Gastroesophageal sphincter (tissue), 4 donors: ENCODE results near the gene MRPS15. TPM values are rescaled to one million over a fixed set of nuclear protein-coding genes. Genes with fewer than 3 reads are reported as not detected.

ENCODE experiments used
- ATAC-seq: fragments of 150-250 bp; one replicate; pipeline ENCODE4 v1.9.1; 2016; ENCODE audit warnings: mild to moderate bottlenecking, moderate library complexity
- H3K27ac ChIP-seq, 4 donors: fragments of 200-600 bp; sonication (generic) in 3 of 4; 1 replicate in 3 of 4; 2 replicates in 1 of 4; pipeline ENCODE4 v1.5.1; 2016 to 2019
- H3K27me3 ChIP-seq: fragments of 200-600 bp; sonication (generic); one replicate; pipeline ENCODE4 v1.5.1; 2019
- H3K36me3 ChIP-seq, 2 donors: fragments of 200-600 bp; sonication (generic); one replicate each; pipeline ENCODE4 v1.5.1; 2019; ENCODE audit warnings: control low read depth in 1 of 2
- H3K4me1 ChIP-seq, 3 donors: fragments of 200-600 bp; sonication (generic); 1 replicate in 2 of 3; 2 replicates in 1 of 3; pipeline ENCODE4 v1.5.1; 2016 to 2019; ENCODE audit warnings: control low read depth in 2 of 3
- H3K4me3 ChIP-seq, 2 donors: fragments of 200-600 bp; sonication (generic); one replicate each; pipeline ENCODE4 v1.5.1; 2019; ENCODE audit warnings: mild to moderate bottlenecking in 1 of 2, moderate library complexity in 1 of 2
- H3K9me3 ChIP-seq, 3 donors: fragments of 200-600 bp; sonication (generic); one replicate each; pipeline ENCODE4 v1.5.1; 2017 to 2019; ENCODE audit warnings: control low read depth in 2 of 3
- EP300 ChIP-seq: sonication (generic); formaldehyde crosslinking; IDR thresholded peaks from one replicate; pipeline ENCODE4 v1.6.1; 2017; ENCODE audit warnings: antibody characterized with exemption, mild to moderate bottlenecking
- POLR2A ChIP-seq, 2 donors: fragments of 450-650 bp; IDR thresholded peaks; one replicate each; pipeline ENCODE4 v1.6.1; 2017; ENCODE audit warnings: antibody characterized with exemption in 2 of 2, mild to moderate bottlenecking in 2 of 2, moderate library complexity in 1 of 2
- POLR2AphosphoS5 ChIP-seq: sonication (generic); formaldehyde crosslinking; IDR thresholded peaks from one replicate; pipeline ENCODE4 v1.6.1; 2017; ENCODE audit warnings: antibody characterized with exemption
- WGBS, 2 donors: methylation state at CpG; one replicate each; pipeline ENCODE4 v1.1.5; 2018; ENCODE audit warnings: low coverage in 1 of 2; 5-methylcytosine and 5-hydroxymethylcytosine counted together
- small RNA-seq, 4 donors: library from RNA; depleted of rRNA; stranded (forward); fragments of <200 nt; gene quantifications; one replicate each; pipeline ENCODE3, GENCODE V24; 2016
- total RNA-seq, 4 donors: library from RNA; depleted of rRNA; stranded (reverse); fragments of >200 nt; gene quantifications; one replicate each; pipeline ENCODE4 v1.1.0, GENCODE V29; 2016
- TF ChIP-seq, protein P1 (sequence below), 4 experiments: fragments of 200-600 bp in 2 of 4; fragments of 450-650 bp in 2 of 4; sonication (generic) in 1 of 4; IDR thresholded peaks; one replicate each; pipeline ENCODE4 v1.5.1; 2017 to 2019; ENCODE audit warnings: antibody characterized with exemption in 4 of 4, mild to moderate bottlenecking in 2 of 4, moderate library complexity in 2 of 4

The MRPS15 gene
- total RNA-seq, 4 donors from 2014 or later = 52.6 to 68.5 (median 61.3) TPM

DNA sequence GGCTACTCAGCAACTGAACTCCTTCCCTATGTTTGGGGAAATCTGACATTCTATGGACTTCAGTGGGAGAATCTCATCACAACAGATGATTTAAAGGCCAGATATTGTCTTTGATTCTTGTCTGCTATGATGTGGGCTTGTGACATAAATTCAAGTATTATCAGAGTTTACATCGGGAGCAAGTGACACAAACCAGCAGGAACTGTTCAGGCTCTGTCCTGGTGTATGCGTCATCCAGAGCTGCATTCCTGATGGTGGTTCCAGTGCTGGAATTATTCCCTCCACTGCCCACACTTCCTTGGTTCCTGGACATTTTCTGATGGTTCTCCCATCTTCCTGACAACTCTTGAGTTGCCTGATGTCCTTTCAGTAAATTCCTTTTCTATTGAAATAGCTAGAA lies 55.7 kb downstream of the MRPS15 start:
- no peak for TF ChIP-seq EP300
- no peak for TF ChIP-seq POLR2A (IDR thresholded peaks at IDR 0.05)
- no peak for TF ChIP-seq POLR2AphosphoS5
- TF ChIP-seq, protein P1, sequence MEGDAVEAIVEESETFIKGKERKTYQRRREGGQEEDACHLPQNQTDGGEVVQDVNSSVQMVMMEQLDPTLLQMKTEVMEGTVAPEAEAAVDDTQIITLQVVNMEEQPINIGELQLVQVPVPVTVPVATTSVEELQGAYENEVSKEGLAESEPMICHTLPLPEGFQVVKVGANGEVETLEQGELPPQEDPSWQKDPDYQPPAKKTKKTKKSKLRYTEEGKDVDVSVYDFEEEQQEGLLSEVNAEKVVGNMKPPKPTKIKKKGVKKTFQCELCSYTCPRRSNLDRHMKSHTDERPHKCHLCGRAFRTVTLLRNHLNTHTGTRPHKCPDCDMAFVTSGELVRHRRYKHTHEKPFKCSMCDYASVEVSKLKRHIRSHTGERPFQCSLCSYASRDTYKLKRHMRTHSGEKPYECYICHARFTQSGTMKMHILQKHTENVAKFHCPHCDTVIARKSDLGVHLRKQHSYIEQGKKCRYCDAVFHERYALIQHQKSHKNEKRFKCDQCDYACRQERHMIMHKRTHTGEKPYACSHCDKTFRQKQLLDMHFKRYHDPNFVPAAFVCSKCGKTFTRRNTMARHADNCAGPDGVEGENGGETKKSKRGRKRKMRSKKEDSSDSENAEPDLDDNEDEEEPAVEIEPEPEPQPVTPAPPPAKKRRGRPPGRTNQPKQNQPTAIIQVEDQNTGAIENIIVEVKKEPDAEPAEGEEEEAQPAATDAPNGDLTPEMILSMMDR (IDR thresholded peaks at IDR 0.05) = no peak
- WGBS, 2 donors = 54 to 84% methylated on average over 2 of the region's 2 CpGs
- no peak overlapping the region for H3K4me3 ChIP-seq
- H3K27ac ChIP-seq = no peak overlapping the region
- no peaks in the 10 kb centered on the region for H3K9me3 ChIP-seq
- no peak for ATAC-seq
- H3K27me3 ChIP-seq = no peaks in the 10 kb centered on the region
- H3K4me1 ChIP-seq = no peaks in the 10 kb centered on the region
- H3K36me3 ChIP-seq = no peaks in the 10 kb centered on the region

DNA sequence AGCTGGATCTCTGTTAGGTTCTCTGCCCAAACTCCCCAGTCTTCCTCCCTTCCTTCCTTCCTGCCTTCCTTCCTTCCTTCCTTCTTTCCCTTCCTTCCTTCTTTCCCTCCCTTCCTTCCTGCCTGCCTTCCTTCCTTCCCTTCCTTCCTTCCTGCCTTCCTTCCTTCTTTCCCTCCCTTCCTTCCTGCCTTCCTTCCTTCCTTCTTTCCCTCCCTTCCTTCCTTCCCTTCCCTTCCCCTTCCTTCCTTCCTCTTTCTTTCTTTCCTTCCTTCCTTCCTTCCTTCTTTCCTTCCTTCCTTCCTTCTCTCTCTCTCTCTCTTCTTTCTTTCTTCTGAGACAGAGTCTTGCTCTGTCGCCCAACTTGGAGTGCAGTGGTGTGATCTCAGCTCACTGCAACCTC lies 57.7 kb downstream of the MRPS15 start:
- no peaks in the 10 kb centered on the region for H3K9me3 ChIP-seq
- no peaks in the 10 kb centered on the region for H3K4me1 ChIP-seq
- ATAC-seq = no peak
- no peak overlapping the region for H3K4me3 ChIP-seq
- WGBS, 2 donors = no CpG with 5 or more reads among the region's 1 CpG
- no peaks in the 10 kb centered on the region for H3K36me3 ChIP-seq
- H3K27me3 ChIP-seq = no peaks in the 10 kb centered on the region
- no peak for TF ChIP-seq POLR2AphosphoS5
- TF ChIP-seq, protein P1 (IDR thresholded peaks at IDR 0.05) = no peak
- TF ChIP-seq EP300 = no peak
- no peak for TF ChIP-seq POLR2A (IDR thresholded peaks at IDR 0.05)
- no peak overlapping the region for H3K27ac ChIP-seq

Small RNAs within 50 kb of the gene (small RNA-seq; reads per million reads assigned to genes)
- 2.2 to 7.6 (median 4.9) reads per million in 4 donors for gene SNORA63C

Other genes with a start within 250 kb of the MRPS15 start
- 100 to 1,000 TPM; 100 to 123 (median 114) TPM for gene THRAP3, start 239.9 kb downstream of the MRPS15 start, total RNA-seq
- gene SH3D21, start 158.0 kb downstream of the MRPS15 start, total RNA-seq = 1 to 10 TPM in 2 of 4 donors, under 1 TPM in 1, not detected in 1; 0.27 to 1.4 (median 1.3) TPM
- 10 to 100 TPM; 42.0 to 68.7 (median 53.7) TPM for gene EVA1B, start 140.7 kb downstream of the MRPS15 start, total RNA-seq
- 100 to 1,000 TPM in 1 of 4 donors, 10 to 100 TPM in 3; 39.2 to 127 (median 68.6) TPM for gene STK40, start 78.5 kb downstream of the MRPS15 start, total RNA-seq
- gene LSM10, start 66.5 kb downstream of the MRPS15 start, total RNA-seq = 10 to 100 TPM; 39.5 to 50.2 (median 47.3) TPM
- gene OSCP1, start 13.9 kb downstream of the MRPS15 start, total RNA-seq = 10 to 100 TPM in 2 of 4 donors, 1 to 10 TPM in 2; 6.5 to 13.9 (median 10.0) TPM
- gene CSF3R, start 18.5 kb upstream of the MRPS15 start, total RNA-seq = 10 to 100 TPM in 2 of 4 donors, 1 to 10 TPM in 2; 2.7 to 26.8 (median 10.1) TPM